GM21526 (cell line): ENCODE results near the gene MPIG6B.

Experiments
- ATAC-seq: cut with Tn5 transposase; IDR thresholded peaks from one replicate; pipeline ENCODE4 v1.9.1; 2021; ENCODE audit warnings: moderate library complexity; ENCODE audit not compliant: unreplicated experiment, low FRiP score

The MPIG6B gene

GRCh38 chr6:31720196-31720770 lies 2.9 kb upstream of the MPIG6B start:
- ATAC-seq, result no peak

GRCh38 chr6:31721351-31722020 lies 1.7 kb upstream of the MPIG6B start, which contains the start of gene LY6G6C:
TSS of gene LY6G6C (minus strand) at chr6:31721746. CDS start at chr6:31721679, 67 bp downstream.
- no peak for ATAC-seq

- ATAC-seq, result no peak
These were observed 1.0 kb upstream of the MPIG6B start for GRCh38 chr6:31722173-31722572.

- ATAC-seq, result no peak
These were observed 963 bp downstream of the MPIG6B start for GRCh38 chr6:31723980-31724691.

- no peak for ATAC-seq
These were observed 2.6 kb downstream of the MPIG6B start for GRCh38 chr6:31725502-31726350.

- ATAC-seq, result no peak
These were observed 4.0 kb downstream of the MPIG6B start for GRCh38 chr6:31727034-31727716.

GRCh38 chr6:31727717-31728671 lies 4.8 kb downstream of the MPIG6B start:
- ATAC-seq, result no peak

- no peak for ATAC-seq
These were observed 5.8 kb downstream of the MPIG6B start, which contains the start of gene DDAH2 for GRCh38 chr6:31728767-31729514. TSS of gene DDAH2 (minus strand) at chr6:31729299. CDS start at chr6:31729161, 138 bp downstream.

- ATAC-seq, result no peak
These were observed 6.4 kb downstream of the MPIG6B start for GRCh38 chr6:31729515-31729978.

GRCh38 chr6:31729979-31730630 lies 6.9 kb downstream of the MPIG6B start:
- ATAC-seq, result no peak

GRCh38 chr6:31730631-31731086 lies 7.5 kb downstream of the MPIG6B start:
- ATAC-seq, result no peak

GRCh38 chr6:31732029-31732428 lies 8.9 kb downstream of the MPIG6B start:
- ATAC-seq, result no peak

GRCh38 chr6:31733734-31734133 lies 10.6 kb downstream of the MPIG6B start:
- ATAC-seq, result no peak

- no peak for ATAC-seq
These were observed 11.2 kb downstream of the MPIG6B start for GRCh38 chr6:31734247-31734820.

GRCh38 chr6:31734821-31735406 lies 11.7 kb downstream of the MPIG6B start:
- ATAC-seq, result no peak

- ATAC-seq, result no peak
These were observed 13.0 kb downstream of the MPIG6B start, which contains the start of gene CLIC1 for GRCh38 chr6:31736021-31736767. TSS of gene CLIC1 (minus strand) at chr6:31736530. CDS start at chr6:31736300, 230 bp downstream.
